HCT116 (cell line): ENCODE data around the gene TMIGD3. TPM values are rescaled to one million over a fixed set of nuclear protein-coding genes. Genes with fewer than 3 reads are reported as not detected.
A peak's percentile ranks its signal among the peaks of the same experiment; 100 is the strongest.

Source experiments
- ATAC-seq: fragments of 200-7000 bp; cut with Tn5 transposase; 2 replicates; pipeline ENCODE4 v1.9.1; 2020; ENCODE audit warnings: mild to moderate bottlenecking, moderate library complexity
- BruUV-seq: library from RNA; stranded (reverse); fragments of 400-500 nt; replicated peaks from 2 replicates; lab custom pipeline; 2021; lab: Mats Ljungman, UMichigan
- CTCF ChIA-PET: fragments of 300-600 bp; sonication (Branson Sonifier 250); formaldehyde crosslinking; loops from one replicate; lab custom pipeline; 2021; ENCODE audit warnings: antibody characterized with exemption; lab: Charles Lee
- POLR2A ChIA-PET: fragments of 300-600, 350-600 bp; sonication (Branson Sonifier 250); formaldehyde crosslinking; loops from one replicate; lab custom pipeline; 2021; ENCODE audit warnings: antibody characterized with exemption; lab: Charles Lee
- RAD21 ChIA-PET, 2 experiments: fragments of 300-600 bp; sonication (Branson Sonifier 250); formaldehyde crosslinking; loops; one replicate each; lab custom pipeline; 2023; ENCODE audit warnings: low total read pairs in 2 of 2; ENCODE audit not compliant: uncharacterized antibody in 2 of 2, unreplicated experiment in 2 of 2, low non-redundant PET in 1 of 2; lab: Charles Lee
- DNase-seq: peaks from one replicate; pipeline ENCODE4 v3.0.0-alpha.2; 2010; ENCODE audit warnings: low read depth, low spot score
- H2AFZ ChIP-seq: fragments of 200-600 bp; shearing (Covaris generic), sonication (generic); 2 replicates; pipeline ENCODE4 v1.6.1; 2017; ENCODE audit warnings: low read depth, mixed run types, mixed read lengths, antibody characterized with exemption, low read length; ENCODE audit not compliant: poor library complexity, severe bottlenecking
- H3K27ac ChIP-seq: 2 replicates; pipeline ENCODE4 v1.5.1; 2012; ENCODE audit warnings: low read depth, low read length
- H3K27me3 ChIP-seq: fragments of 200-600 bp; sonication (generic); 2 replicates; pipeline ENCODE4 v1.6.1; 2016; ENCODE audit warnings: mixed run types, low read length, mixed read lengths; ENCODE audit not compliant: insufficient read depth
- H3K36me3 ChIP-seq, 2 experiments: fragments of 200-500 bp in 1 of 2; fragments of 200-600 bp in 1 of 2; sonication (Bioruptor generic) in 1 of 2; sonication (generic) in 1 of 2; 2 replicates each; pipeline versions ENCODE4 v1.5.1 to v1.6.1; 2014 to 2016; ENCODE audit warnings: low read length in 2 of 2, inconsistent platforms in 1 of 2, mixed read lengths in 1 of 2, mixed run types in 1 of 2; ENCODE audit not compliant: insufficient read depth in 2 of 2, control insufficient read depth in 1 of 2
- H3K4me1 ChIP-seq, 2 experiments: fragments of 200-600 bp in 1 of 2; sonication (generic) in 1 of 2; 2 replicates each; pipeline versions ENCODE4 v1.5.1 to v1.6.1; 2012 to 2017; ENCODE audit warnings: low read length in 2 of 2, inconsistent platforms in 1 of 2, mild to moderate bottlenecking in 1 of 2, mixed read lengths in 1 of 2, mixed run types in 1 of 2, moderate library complexity in 1 of 2; ENCODE audit not compliant: insufficient read depth in 2 of 2, control insufficient read depth in 1 of 2
- H3K4me2 ChIP-seq: fragments of 200-600 bp; sonication (generic); 2 replicates; pipeline ENCODE4 v1.6.1; 2017; ENCODE audit warnings: mixed run types, low read length, mixed read lengths
- H3K4me3 ChIP-seq, 2 experiments: fragments of 200-600 bp in 1 of 2; sonication (generic) in 1 of 2; replicated peaks in 1 of 2; 2 replicates each; pipeline ENCODE4 v1.5.1; 2011 to 2016; ENCODE audit warnings: low read length in 2 of 2, control low read depth in 1 of 2, low read depth in 1 of 2, mild to moderate bottlenecking in 1 of 2, mixed read lengths in 1 of 2, mixed run types in 1 of 2
- H3K79me2 ChIP-seq: fragments of 200-600 bp; sonication (generic); 2 replicates; pipeline ENCODE4 v1.6.1; 2017; ENCODE audit warnings: mild to moderate bottlenecking, mixed run types, low read length, moderate library complexity, mixed read lengths; ENCODE audit not compliant: insufficient read depth
- H3K9ac ChIP-seq: fragments of 200-600 bp; sonication (generic); 2 replicates; pipeline ENCODE4 v1.6.1; 2016; ENCODE audit warnings: low read length, mixed read lengths
- H3K9me2 ChIP-seq: fragments of 200-600 bp; sonication (generic), shearing (Covaris generic); 2 replicates; pipeline ENCODE4 v1.6.1; 2017; ENCODE audit warnings: mixed run types, mild to moderate bottlenecking, moderate library complexity; ENCODE audit not compliant: insufficient read depth
- H3K9me3 ChIP-seq, 2 experiments: fragments of 200-500 bp in 1 of 2; fragments of 200-600 bp in 1 of 2; sonication (Bioruptor generic) in 1 of 2; sonication (generic) in 1 of 2; 2 replicates each; pipeline ENCODE4 v1.6.1; 2014 to 2017; ENCODE audit warnings: low read length in 2 of 2, mixed read lengths in 2 of 2, inconsistent platforms in 1 of 2, low read depth in 1 of 2, mild to moderate bottlenecking in 1 of 2, mixed run types in 1 of 2, moderate library complexity in 1 of 2; ENCODE audit not compliant: control insufficient read depth in 1 of 2, insufficient read depth in 1 of 2
- H4K20me1 ChIP-seq: fragments of 200-600 bp; sonication (generic), shearing (Covaris generic); 2 replicates; pipeline ENCODE4 v1.6.1; 2017; ENCODE audit warnings: mixed run types, mild to moderate bottlenecking, moderate library complexity; ENCODE audit not compliant: insufficient read depth
- CBX3 ChIP-seq: IDR thresholded peaks from 2 replicates; pipeline ENCODE4 v1.6.1; 2012; ENCODE audit warnings: low read depth
- CEBPB ChIP-seq: IDR thresholded peaks from 2 replicates; pipeline ENCODE4 v1.6.1; 2012; ENCODE audit warnings: low read depth
- ELF1 ChIP-seq: IDR thresholded peaks from 2 replicates; pipeline ENCODE4 v1.6.1; 2012; ENCODE audit warnings: low read depth, borderline replicate concordance
- EZH2 ChIP-seq: fragments of 200-600 bp; sonication (generic); IDR thresholded peaks from 2 replicates; pipeline ENCODE4 v1.6.1; 2017; ENCODE audit warnings: antibody characterized with exemption, mixed run types
- EZH2phosphoT487 ChIP-seq: fragments of 200-600 bp; IDR thresholded peaks from 2 replicates; pipeline ENCODE4 v1.6.1; 2018; ENCODE audit warnings: antibody characterized with exemption, borderline replicate concordance
- FOSL1 ChIP-seq: IDR thresholded peaks from 2 replicates; pipeline ENCODE4 v1.6.1; 2012; ENCODE audit warnings: low read depth
- JUND ChIP-seq: IDR thresholded peaks from 2 replicates; pipeline ENCODE4 v1.6.1; 2012
- POLR2A ChIP-seq: IDR thresholded peaks from 2 replicates; pipeline ENCODE4 v1.7.0; 2011; ENCODE audit warnings: borderline replicate concordance; ENCODE audit not compliant: insufficient read depth, insufficient read length; ENCODE audit errors: extremely low read depth
- POLR2AphosphoS5 ChIP-seq: IDR thresholded peaks from 2 replicates; pipeline ENCODE4 v1.6.1; 2011; ENCODE audit warnings: mild to moderate bottlenecking, low read depth, low read length, moderate library complexity
- SIN3A ChIP-seq: IDR thresholded peaks from 2 replicates; pipeline ENCODE4 v1.6.1; 2012; ENCODE audit warnings: low read depth
- SRF ChIP-seq: IDR thresholded peaks from 2 replicates; pipeline ENCODE4 v1.6.1; 2012; ENCODE audit warnings: low read depth
- TCF7L2 ChIP-seq: IDR thresholded peaks from 2 replicates; pipeline ENCODE4 v1.7.0; 2011; ENCODE audit warnings: borderline replicate concordance, inconsistent platforms; ENCODE audit not compliant: insufficient read depth, insufficient read length; ENCODE audit errors: extremely low read depth
- YY1 ChIP-seq: IDR thresholded peaks from 2 replicates; pipeline ENCODE4 v1.6.1; 2011; ENCODE audit warnings: low read length, low read depth, moderate library complexity, mild to moderate bottlenecking; ENCODE audit not compliant: insufficient replicate concordance; ENCODE audit errors: extremely low read depth
- ZFX ChIP-seq: fragments of 450-650 bp; IDR thresholded peaks from 2 replicates; pipeline ENCODE4 v1.6.1; 2017
- intact Hi-C: fragments of 100-400 bp; cut with micrococcal nuclease; formaldehyde crosslinking; loops from 2 replicates; pipeline ENCODE4 v1.10.0; 2022
- total RNA-seq: library from RNA; stranded (reverse); gene quantifications from one replicate; pipeline ENCODE4 v1.2.1, GENCODE V29; 2021; ENCODE audit not compliant: unreplicated experiment
- TF ChIP-seq, protein P1 (sequence below): IDR thresholded peaks from 2 replicates; pipeline ENCODE4 v1.6.1; 2012
- TF ChIP-seq, protein P2 (sequence below): IDR thresholded peaks from 2 replicates; pipeline ENCODE4 v1.6.1; 2011; ENCODE audit warnings: mild to moderate bottlenecking, low read length, moderate library complexity; ENCODE audit not compliant: insufficient replicate concordance; ENCODE audit errors: extremely low read depth
- TF ChIP-seq, protein P3 (sequence below): IDR thresholded peaks from 2 replicates; pipeline ENCODE4 v1.6.1; 2012; ENCODE audit warnings: low read depth

Gene TMIGD3
- total RNA-seq, 1 experiment from 2014 or later = not detected

DNA sequence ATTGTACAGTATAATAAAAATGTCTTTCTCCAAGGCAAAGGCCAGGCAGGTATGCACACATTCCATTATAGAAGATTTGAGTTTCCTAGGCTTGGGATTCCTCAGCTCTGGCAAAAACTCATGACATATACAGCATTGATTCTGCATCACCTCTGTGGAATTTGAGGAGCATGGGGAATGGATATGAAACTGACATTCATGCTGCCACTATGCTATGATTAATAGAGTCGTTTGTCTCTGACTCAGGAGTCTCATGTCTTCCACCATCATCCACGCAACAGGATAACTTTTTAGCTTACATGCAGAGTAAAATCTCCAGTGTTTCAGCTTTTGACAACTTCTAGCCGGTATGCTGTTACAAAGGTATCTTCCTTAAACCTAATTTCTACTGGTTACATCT, 49.8 kb upstream of the TMIGD3 start:
- ATAC-seq = no peak; the same call in 1 of the 2 replicates
- H3K4me2 ChIP-seq = peak overlapping the region; percentile 5; the same call in 1 of the 2 replicates
- intact Hi-C loops = no loop called here
- no peaks in the 10 kb centered on the region for H3K36me3 ChIP-seq
- TF ChIP-seq TCF7L2 (no peak), EZH2 (no peak), SRF (no peak), FOSL1 (no peak), ELF1 (no peak), CBX3 (no peak), POLR2AphosphoS5 (no peak), CEBPB (no peak), JUND (no peak), ZFX (no peak), YY1 (no peak), POLR2A (no peak), SIN3A (no peak), EZH2phosphoT487 (no peak)
- TF ChIP-seq, protein P1, sequence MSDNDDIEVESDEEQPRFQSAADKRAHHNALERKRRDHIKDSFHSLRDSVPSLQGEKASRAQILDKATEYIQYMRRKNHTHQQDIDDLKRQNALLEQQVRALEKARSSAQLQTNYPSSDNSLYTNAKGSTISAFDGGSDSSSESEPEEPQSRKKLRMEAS = no peak
- TF ChIP-seq, protein P2, sequence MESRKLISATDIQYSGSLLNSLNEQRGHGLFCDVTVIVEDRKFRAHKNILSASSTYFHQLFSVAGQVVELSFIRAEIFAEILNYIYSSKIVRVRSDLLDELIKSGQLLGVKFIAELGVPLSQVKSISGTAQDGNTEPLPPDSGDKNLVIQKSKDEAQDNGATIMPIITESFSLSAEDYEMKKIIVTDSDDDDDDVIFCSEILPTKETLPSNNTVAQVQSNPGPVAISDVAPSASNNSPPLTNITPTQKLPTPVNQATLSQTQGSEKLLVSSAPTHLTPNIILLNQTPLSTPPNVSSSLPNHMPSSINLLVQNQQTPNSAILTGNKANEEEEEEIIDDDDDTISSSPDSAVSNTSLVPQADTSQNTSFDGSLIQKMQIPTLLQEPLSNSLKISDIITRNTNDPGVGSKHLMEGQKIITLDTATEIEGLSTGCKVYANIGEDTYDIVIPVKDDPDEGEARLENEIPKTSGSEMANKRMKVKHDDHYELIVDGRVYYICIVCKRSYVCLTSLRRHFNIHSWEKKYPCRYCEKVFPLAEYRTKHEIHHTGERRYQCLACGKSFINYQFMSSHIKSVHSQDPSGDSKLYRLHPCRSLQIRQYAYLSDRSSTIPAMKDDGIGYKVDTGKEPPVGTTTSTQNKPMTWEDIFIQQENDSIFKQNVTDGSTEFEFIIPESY = no peak
- TF ChIP-seq, protein P3, sequence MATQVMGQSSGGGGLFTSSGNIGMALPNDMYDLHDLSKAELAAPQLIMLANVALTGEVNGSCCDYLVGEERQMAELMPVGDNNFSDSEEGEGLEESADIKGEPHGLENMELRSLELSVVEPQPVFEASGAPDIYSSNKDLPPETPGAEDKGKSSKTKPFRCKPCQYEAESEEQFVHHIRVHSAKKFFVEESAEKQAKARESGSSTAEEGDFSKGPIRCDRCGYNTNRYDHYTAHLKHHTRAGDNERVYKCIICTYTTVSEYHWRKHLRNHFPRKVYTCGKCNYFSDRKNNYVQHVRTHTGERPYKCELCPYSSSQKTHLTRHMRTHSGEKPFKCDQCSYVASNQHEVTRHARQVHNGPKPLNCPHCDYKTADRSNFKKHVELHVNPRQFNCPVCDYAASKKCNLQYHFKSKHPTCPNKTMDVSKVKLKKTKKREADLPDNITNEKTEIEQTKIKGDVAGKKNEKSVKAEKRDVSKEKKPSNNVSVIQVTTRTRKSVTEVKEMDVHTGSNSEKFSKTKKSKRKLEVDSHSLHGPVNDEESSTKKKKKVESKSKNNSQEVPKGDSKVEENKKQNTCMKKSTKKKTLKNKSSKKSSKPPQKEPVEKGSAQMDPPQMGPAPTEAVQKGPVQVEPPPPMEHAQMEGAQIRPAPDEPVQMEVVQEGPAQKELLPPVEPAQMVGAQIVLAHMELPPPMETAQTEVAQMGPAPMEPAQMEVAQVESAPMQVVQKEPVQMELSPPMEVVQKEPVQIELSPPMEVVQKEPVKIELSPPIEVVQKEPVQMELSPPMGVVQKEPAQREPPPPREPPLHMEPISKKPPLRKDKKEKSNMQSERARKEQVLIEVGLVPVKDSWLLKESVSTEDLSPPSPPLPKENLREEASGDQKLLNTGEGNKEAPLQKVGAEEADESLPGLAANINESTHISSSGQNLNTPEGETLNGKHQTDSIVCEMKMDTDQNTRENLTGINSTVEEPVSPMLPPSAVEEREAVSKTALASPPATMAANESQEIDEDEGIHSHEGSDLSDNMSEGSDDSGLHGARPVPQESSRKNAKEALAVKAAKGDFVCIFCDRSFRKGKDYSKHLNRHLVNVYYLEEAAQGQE = no peak
- POLR2A ChIA-PET = no interaction called here
- no peak overlapping the region for H3K4me3 ChIP-seq
- no peaks in the 10 kb centered on the region for H3K79me2 ChIP-seq
- no peaks in the 10 kb centered on the region for H4K20me1 ChIP-seq
- RAD21 ChIA-PET = no interaction called here
- no peak for DNase-seq
- H3K9me3 ChIP-seq = no peaks in the 10 kb centered on the region
- H2AFZ ChIP-seq = peak overlapping the region; percentile 17
- H3K27me3 ChIP-seq = no peaks in the 10 kb centered on the region
- no peak overlapping the region for H3K9ac ChIP-seq
- BruUV-seq = no TSS peak
- peaks cover 0 to 8% of the 10 kb centered on the region in 2 experiments; a peak in 1 of 4 replicates for H3K4me1 ChIP-seq
- no peak overlapping the region for H3K27ac ChIP-seq
- H3K9me2 ChIP-seq = no peaks in the 10 kb centered on the region
- CTCF ChIA-PET = interaction anchor here (1.2 kb wide), 1 partner anchor 45 kb away, joined by 4 read pairs; no protein-coding TSS in a partner anchor
